Activated CD4-positive, CD25-positive, alpha-beta regulatory T cell treated with anti-CD3 and anti-CD28 coated beads, Interleukin-2, amount 50 U/mL, for 72 hours (primary cell): Measurements from ENCODE around the gene NBEA.

ENCODE experiments used
- DNase-seq: peaks from one replicate; pipeline ENCODE4 v3.0.0; 2021

NBEA gene

DNA sequence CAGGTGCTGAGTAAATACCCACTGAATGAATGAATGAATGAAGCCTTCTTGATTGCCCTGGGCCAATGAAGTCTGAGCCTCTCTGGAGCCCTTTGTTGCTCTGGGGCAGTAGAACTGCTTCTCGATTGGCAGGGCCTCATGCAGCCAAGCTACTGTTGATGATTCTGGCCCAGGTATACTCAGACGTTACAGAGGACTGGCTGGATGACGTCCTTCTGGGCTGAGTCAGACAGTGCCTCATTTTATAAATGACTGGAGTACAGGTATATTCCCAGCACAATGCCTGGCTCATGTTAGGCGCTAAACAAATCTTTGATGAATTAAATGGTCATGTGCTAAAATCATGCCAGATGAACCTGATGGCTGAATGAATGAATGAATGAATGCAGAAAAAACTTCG is 778.2 kb downstream of the NBEA start:
- DNase-seq = no peak

DNA sequence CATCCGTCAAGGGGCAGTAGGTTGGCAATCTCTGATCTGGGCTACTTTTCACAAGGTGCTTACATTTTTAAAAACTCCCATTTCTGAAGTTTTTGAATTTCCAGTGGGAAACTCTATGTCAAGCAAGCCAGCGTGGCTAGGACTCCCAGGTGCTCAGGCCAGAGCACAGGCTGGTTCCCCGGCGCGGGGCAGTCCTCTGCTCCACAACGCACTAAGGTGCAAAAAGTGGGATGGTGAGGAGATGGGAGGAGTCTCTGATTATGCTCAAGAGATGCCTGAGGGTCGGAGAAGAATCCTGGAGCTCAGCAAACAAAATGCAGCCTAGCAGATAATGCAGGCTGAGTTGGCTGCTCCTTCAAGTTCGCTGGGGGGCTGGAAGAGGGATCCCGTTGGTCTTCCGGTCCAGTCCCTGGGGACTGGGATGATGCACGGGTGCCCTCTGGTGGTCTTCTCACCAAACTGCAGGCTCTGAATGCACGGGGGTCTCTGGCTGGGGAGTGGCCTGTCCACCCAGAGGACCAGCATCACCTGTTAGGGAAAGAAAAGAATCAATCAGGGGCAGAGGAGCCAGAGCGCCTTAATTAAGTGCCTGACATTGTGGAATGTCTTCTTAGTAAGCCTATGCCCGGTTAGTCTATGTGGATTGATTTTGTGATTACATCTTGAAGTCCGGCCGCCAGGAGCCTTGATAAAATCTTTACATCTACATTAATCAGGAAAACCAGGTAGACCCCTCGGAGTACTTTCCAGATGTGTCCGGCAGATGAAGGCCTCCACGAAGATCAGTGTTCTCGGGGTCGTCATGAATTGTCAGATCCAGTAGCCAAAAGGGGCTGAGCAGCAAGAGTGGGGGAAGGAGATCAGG is 778.9 kb downstream of the NBEA start:
- peak; percentile 44 for DNase-seq
